Cerebellar cortex (tissue), 1 donor: ENCODE results near the gene POGK.
A peak's percentile ranks its signal among the peaks of the same experiment; 100 is the strongest.
"Not testable (repeated sequence)": the region's sequence is repeated elsewhere in the genome, so short reads cannot be mapped to it uniquely, and the experiment has no call there.

Experiments
- DNase-seq: peaks from one replicate; pipeline ENCODE4 v3.0.0-alpha.2; 2015; ENCODE audit warnings: low spot score

POGK gene

DNA sequence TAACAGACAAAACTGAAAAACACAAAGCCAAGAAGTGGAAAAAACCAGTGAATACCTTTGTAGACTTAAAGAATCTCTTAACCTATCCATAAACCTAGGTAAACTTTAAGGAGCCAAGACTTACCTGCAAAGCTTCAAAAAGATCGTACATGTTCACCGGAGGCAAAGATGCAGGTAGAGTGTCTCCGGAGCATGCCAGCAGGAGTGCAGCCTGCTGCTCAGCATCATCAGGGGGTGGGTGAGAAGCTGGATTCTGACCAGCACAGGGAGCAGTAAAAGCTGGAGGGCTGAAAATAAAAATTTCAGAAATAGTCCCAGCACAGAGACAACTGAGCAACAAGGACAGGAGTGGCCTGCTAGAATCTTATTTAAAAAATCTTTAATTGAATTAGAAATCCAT lies 18.7 kb downstream of the POGK start:
- no peak for DNase-seq

GRCh38 chr1:166858726-166859419 lies 19.6 kb downstream of the POGK start:
- no peak for DNase-seq

- no peak for DNase-seq
Observed at GRCh38 chr1:166859597-166859996, 20.3 kb downstream of the POGK start.

GRCh38 chr1:166865926-166866325 lies 26.7 kb downstream of the POGK start:
- no peak for DNase-seq

GRCh38 chr1:166868639-166869038 lies 29.4 kb downstream of the POGK start:
- DNase-seq = no peak

DNA sequence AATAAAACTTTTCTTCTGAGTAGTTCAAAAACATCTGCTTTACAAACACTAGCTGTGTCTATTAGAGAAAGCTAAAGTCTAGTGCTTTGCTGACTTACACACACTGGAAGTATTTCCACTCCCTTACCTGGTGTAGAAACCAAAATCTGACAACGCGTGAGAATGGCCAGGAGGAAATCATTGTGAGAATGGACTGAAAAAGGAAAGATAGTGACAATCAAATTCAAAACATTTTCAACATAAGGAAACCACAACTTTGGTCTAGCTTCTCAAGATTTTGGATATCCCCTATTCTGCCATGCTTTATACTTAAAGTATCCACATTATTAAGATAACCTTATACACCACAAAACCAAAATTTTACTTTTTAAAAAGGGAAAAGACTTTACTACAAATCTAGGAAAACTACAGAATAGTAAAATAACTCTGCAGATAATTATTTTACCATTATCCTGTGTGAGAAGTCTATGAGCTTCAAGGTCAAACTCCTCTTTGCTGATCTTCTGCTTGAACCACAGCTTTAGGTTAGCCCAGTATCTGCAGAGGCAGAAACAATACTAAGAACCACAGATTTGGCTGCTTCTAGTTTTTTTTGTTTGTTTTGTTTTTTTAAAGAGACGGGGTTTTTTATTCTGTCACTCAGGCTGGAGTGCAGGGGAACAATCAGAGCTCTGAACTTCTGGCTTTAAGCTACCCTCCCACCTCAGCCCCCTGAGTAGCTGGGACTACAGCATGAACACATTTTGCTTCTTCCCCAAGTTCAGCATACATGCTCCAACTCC lies 30.2 kb downstream of the POGK start:
- DNase-seq = no peak

DNA sequence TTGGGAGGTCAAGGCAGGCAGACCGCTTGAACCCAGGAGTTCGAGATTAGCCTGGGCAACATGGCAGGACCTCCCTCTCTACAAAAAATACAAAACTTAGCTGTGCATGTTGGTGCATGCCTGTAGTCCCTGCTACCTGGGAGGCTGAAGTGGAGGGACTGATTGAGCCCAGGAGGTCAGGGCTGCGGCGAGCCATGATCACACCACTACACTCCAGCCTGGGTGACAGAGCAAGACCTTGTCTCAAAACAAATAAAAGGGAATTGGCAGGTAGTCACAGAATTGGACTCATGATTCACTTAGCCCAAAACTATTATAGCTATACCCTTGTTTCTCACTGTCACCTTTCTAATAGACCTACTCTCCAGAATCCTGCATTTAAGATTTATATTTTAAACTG lies 31.3 kb downstream of the POGK start:
- no peak for DNase-seq

GRCh38 chr1:166874464-166874863 lies 35.2 kb downstream of the POGK start:
- no peak for DNase-seq

DNA sequence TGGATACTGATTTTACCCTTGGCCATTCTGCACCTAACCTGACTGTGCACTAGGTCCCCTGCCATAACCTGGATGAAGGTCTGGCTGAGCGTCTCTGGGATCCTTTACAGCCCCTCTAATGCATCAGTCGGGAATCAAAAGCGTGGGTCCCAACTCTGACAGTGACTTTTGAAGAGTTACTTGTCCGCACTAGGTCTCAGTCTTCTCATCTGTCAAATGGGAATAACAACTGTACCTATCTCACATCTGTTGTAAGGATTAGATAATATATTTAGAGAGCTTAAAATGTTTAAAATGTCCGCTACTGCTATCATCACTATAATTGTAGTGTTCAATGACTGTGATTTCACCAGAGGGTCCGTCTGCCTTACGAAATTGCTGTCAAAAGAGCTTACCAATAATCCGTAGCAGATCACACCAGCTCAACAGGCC lies 36.0 kb downstream of the POGK start:
- DNase-seq = no peak

DNA sequence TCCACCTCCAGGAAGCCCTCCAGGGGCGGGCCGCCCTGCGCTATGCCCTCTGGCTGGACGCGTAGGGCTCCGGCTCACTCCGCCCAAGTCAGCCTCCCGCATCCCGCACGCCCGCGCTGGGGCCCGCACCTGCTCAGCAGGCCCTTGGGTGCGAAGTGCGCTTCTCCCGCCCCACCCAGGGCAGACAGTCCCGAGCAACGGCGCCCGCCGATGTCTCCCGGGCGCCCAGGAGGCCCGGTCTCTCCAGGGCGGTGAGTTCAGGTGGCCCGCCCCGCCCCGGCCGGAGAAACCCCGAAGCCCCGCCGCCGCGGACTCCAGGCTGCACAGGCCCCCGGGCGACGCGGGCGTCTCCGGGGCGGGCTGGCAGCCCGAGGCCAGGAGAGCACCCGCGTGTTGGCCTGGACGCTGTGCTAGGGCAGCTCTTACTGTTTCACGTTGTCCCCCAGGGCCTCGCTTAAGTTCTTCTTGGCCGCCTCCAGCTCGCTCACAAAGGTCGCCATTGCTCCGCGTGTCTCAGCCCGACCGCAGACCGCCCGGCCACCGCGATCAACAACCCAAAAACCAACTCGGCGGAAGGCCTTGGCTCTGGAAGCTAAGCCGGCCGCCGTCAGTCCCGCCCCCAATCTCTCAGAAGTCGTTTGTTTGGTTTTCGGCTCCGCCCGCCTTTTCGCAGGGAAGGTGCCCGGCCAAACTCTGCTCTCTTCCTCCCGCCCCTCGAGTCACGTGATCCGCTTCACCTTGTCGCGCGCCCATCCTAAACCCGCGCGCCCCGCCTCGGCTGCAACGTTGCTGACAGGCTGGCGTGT lies 36.7 kb downstream of the POGK start, which contains the start of gene TADA1:
Gene TADA1 (minus strand): TSS at position 531 of the 806 bp plus-strand sequence. CDS start 31 bp downstream, at position 500.
- DNase-seq = peak; percentile 99

- no peak for DNase-seq
Observed at GRCh38 chr1:166876540-166876838, 37.2 kb downstream of the POGK start.

DNA sequence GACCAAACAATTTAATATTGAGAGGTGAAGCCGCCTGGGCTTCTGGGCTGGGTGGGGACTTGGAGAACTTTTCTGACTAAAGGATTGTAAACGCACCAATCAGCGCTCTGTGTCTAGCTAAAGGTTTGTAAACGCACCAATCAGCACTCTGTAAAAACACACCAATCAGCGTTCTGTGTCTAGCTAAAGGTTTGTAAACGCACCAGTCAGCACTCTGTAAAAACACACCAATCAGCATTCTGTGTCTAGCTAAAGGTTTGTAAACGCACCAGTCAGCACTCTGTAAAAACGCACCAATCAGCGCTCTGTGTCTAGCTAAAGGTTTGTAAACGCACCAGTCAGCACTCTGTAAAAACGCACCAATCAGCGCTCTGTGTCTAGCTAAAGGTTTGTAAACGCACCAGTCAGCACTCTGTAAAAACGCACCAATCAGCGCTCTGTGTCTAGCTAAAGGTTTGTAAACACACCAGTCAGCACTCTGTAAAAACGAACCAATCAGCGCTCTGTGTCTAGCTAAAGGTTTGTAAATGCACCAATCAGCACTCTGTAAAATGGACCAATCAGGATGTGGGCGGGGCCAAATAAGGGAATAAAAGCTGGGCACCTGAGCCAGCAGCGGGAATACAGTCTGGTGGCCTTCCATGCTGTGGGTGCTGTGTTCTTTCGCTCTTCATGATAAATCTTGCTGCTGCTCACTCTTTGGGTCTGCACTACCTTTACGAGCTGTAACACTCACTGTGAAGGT lies 39.1 kb downstream of the POGK start:
- DNase-seq = not testable (repeated sequence)

DNA sequence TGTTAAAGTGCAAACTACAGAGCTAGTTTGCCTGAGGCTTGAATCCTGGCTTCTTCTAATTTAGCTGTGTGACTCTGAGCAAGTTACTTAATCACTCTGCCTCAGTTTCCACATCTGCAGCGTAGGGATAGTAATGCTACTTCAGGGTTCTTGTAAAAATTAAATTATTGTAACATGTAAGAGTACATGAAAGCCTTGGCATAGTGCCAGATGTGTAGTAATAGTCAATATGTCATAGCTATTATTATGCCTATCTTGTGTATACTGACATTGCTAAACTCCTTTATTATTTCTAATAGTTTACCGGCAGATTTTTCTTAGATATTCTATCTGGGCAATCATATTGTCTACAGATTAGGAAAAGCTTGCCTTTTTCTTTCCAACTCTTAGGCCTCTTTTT lies 43.6 kb downstream of the POGK start:
- no peak for DNase-seq

DNA sequence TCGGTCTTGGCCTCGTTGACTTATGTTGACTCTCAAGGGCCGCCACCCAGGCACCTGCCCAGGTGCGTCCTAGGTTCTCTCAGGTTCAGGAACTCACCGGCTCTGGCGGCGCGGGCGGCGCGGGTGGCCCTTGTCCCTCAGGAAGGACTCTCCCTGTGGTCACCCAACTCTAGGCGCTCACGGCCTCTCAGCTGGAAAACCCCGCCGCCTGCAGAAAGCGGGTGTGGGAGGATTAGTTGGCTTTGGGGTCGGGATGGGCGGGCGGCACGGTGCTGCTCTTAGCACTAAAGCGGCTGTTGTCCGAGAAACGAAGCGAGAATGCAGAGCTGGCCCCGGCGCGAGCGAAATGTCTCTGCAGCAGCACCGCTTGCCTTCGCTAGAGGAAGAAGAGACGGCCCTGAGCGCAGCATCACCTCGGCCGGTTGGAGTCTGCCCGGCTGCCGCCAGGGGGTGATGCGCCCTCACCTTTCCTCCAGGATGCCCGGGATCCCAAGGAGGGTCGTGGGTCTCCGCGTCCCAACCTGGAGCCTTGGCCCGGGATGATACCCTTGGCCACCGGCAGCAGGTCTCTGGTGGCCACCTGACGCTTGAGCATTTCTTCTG lies 44.9 kb downstream of the POGK start:
- DNase-seq = peak; percentile 28

- no peak for DNase-seq
Observed at GRCh38 chr1:166884971-166885370, 45.7 kb downstream of the POGK start.

DNA sequence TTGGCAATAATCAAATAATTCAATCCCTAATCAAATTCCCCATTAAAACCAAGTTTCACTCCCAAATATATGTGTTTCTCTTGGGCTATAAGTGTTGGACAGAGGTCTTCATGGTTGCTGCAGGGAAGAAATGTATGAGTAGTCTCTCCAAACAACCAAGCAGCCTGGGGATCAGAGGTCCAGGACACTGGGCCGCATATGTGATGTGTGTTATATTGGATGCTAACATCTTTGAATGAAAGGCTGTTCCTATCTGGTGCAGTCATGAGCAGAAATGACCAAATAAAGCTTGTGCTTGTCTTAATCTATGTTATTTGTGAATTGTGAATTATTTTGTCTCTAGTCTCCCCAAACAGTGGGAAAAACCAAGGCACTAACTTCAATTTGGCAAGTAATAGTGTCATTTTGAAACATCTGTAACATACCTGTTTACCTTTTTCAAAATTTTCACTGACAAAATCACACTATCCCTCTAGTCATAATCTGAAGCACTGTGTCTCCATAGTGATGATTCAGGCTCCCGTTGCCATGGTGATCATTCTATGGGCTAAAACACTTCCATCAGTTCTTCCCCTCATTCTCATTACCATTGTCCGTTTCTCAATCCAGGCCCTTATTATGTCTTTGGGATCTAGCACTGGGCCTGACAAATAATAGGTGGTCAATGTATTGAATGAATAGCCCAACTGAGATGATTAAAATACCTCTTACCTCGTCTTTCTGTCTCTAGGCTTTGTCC lies 49.3 kb downstream of the POGK start:
- no peak for DNase-seq

GRCh38 chr1:166889776-166890175 lies 50.5 kb downstream of the POGK start:
- no peak for DNase-seq

DNA sequence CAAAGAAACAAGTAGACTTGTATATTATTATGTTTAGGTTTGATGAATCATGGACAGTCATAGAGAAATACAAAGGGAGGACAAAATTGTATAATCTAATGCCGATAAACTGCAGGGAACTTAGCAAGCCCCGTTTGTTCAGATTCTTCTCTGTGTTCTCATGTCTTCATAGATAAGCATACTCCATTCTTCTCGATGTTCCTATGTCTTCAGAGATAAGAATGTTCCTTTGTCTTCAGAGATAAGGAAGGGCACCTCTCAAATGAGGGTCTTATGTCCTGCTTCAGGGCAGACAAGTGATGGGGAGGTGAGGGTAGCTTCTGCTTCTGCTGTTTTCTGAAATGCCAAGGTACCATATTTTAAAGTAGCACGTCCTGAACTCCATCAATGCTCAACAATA lies 56.5 kb downstream of the POGK start:
- no peak for DNase-seq

DNA sequence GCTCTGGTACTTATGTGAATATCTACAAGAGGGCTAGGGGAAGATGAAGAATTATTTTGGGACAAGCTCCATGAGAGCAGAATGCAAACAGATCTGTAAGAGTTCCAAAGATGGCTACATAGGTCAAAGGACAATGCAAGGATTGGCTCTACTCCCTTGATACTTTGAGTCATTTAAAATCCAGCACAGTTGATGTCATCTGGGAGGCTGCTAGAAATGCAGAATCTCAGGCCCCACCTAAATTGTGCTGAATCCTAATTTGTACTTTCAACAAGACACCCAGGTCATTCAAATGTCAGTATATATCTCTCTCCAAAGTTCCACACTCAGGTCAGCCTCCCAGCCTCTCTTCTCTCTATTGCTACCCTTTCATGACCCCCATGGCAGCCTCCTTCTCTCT lies 60.5 kb downstream of the POGK start:
- no peak for DNase-seq

GRCh38 chr1:166900987-166901386 lies 61.7 kb downstream of the POGK start:
- no peak for DNase-seq

DNA sequence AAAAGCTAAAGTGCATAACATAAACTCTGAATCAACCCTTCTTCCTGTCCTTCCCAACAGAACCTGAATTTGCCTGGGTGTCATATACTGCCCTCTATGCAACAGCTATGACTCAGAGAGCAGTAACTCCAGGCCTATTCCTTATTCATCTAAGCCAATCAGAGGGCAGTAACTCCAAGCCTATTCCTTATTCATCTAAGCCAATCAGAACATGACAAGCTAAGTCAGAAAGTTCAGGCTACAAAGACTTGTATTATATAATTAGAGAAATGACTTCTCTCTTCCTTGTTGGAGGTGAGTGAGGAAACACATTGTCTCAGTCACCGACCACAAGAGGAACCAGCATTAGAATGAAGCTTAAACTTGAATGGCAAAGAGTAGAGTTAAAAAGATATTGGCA lies 63.0 kb downstream of the POGK start:
- no peak for DNase-seq
